Stimulated activated CD4-positive, alpha-beta T cell treated with anti-CD3 and anti-CD28 coated beads, Interleukin-12 subunit alpha, Interleukin-12 subunit beta, amount 100 ng/mL, for 48 hours (primary cell): Measurements from ENCODE around the gene FRMPD1.

ENCODE experiments used
- DNase-seq, 3 donors: peaks; one replicate each; pipeline ENCODE4 v3.0.0-alpha.2; 2020; ENCODE audit warnings: low read depth in 2 of 3, low spot score in 1 of 3

The FRMPD1 gene

GRCh38 chr9:37635808-37636207 lies 14.9 kb upstream of the FRMPD1 start:
- no peak for DNase-seq

GRCh38 chr9:37636511-37637448 lies 14.0 kb upstream of the FRMPD1 start:
- no peak for DNase-seq

GRCh38 chr9:37639109-37639762 lies 11.5 kb upstream of the FRMPD1 start:
- no peak for DNase-seq

- no peak for DNase-seq
These were observed 10.9 kb upstream of the FRMPD1 start for GRCh38 chr9:37639841-37640240.

GRCh38 chr9:37640246-37640645 lies 10.5 kb upstream of the FRMPD1 start:
- no peak for DNase-seq

- no peak for DNase-seq
These were observed 9.4 kb upstream of the FRMPD1 start for GRCh38 chr9:37641331-37641730.

- DNase-seq: no peak
These were observed 7.5 kb upstream of the FRMPD1 start for GRCh38 chr9:37643214-37643613.

- DNase-seq: no peak
These were observed 4.7 kb upstream of the FRMPD1 start for GRCh38 chr9:37645903-37646506.

GRCh38 chr9:37650299-37650872 lies 368 bp upstream of the FRMPD1 start:
- no peak for DNase-seq

GRCh38 chr9:37652261-37652660 lies 1.5 kb downstream of the FRMPD1 start:
- no peak for DNase-seq

- DNase-seq: no peak
These were observed 2.6 kb downstream of the FRMPD1 start for GRCh38 chr9:37653385-37653784.

- no peak for DNase-seq
These were observed 6.2 kb downstream of the FRMPD1 start for GRCh38 chr9:37656936-37657335.

- no peak for DNase-seq
These were observed 9.9 kb downstream of the FRMPD1 start for GRCh38 chr9:37660691-37661090.

GRCh38 chr9:37663926-37664325 lies 13.2 kb downstream of the FRMPD1 start:
- no peak for DNase-seq

GRCh38 chr9:37667706-37668105 lies 17.0 kb downstream of the FRMPD1 start:
- DNase-seq: no peak

- no peak for DNase-seq
These were observed 17.4 kb downstream of the FRMPD1 start for GRCh38 chr9:37668116-37668601.

GRCh38 chr9:37669232-37669631 lies 18.5 kb downstream of the FRMPD1 start:
- no peak for DNase-seq

- no peak for DNase-seq
These were observed 24.9 kb downstream of the FRMPD1 start for GRCh38 chr9:37675661-37676060.

- no peak for DNase-seq
These were observed 25.7 kb downstream of the FRMPD1 start for GRCh38 chr9:37676411-37676830.

GRCh38 chr9:37677435-37677834 lies 26.7 kb downstream of the FRMPD1 start:
- DNase-seq: no peak

GRCh38 chr9:37678789-37679273 lies 28.1 kb downstream of the FRMPD1 start:
- DNase-seq: no peak
